CD4-positive, alpha-beta T cell treated with Interleukin-4 for 1 hour (primary cell): Measurements from ENCODE around the gene FNDC3A.

ENCODE experiments used
- DNase-seq, 2 donors: peaks; one replicate each; pipeline ENCODE4 v3.0.0-alpha.2; 2020 to 2022

The FNDC3A gene

GRCh38 chr13:48975856-48976575 lies at the start of gene FNDC3A:
FNDC3A (plus strand) TSS chr13:48975912; CDS start chr13:49006191, 30,279 bp downstream.
- peak; percentile 86 to 88 for DNase-seq

GRCh38 chr13:48928757-48929430 lies 46.8 kb upstream of the FNDC3A start:
- DNase-seq = no peak

DNA sequence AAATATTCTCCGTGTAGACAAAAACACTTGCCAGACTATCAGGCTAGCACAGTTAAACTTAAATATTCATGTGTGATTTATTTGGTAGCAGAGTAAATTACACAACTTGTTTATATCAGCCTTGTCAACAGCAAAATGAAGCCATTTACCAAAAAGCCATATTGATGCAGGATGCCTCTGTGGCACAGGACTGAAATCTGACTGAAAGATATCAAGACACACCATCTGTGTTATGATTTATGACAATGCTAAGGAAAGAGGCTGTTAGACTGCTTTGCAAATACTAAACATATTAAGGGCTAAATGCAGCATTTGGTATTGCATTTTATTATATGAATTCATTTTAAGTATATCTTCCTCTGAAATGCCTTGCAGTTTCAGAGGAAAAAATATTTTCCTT lies 44.8 kb upstream of the FNDC3A start:
- DNase-seq = no peak

GRCh38 chr13:48938308-48938943 lies 37.3 kb upstream of the FNDC3A start:
- DNase-seq = no peak

GRCh38 chr13:48939728-48940127 lies 36.0 kb upstream of the FNDC3A start:
- no peak for DNase-seq

DNA sequence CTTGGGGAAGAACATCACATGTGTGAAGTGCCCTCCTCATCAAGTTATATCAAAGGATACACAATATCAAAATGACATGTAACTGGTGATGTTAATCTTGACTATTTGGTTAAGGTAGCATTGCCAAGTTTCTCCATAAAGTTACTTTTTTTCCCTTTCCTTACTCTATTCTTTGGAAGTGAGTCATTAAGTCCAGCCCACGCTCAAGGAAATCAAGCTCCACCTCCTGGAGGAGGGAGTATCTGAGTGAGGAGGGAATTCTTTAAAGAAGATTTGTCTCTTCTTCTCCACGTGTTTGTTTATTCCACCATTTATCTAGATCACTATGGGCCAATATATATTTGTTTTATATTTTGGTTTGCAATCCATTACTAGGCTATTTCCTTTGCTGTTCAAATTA lies 33.6 kb upstream of the FNDC3A start:
- no peak for DNase-seq

- no peak for DNase-seq
Measured at GRCh38 chr13:48944221-48944620, 31.5 kb upstream of the FNDC3A start.

DNA sequence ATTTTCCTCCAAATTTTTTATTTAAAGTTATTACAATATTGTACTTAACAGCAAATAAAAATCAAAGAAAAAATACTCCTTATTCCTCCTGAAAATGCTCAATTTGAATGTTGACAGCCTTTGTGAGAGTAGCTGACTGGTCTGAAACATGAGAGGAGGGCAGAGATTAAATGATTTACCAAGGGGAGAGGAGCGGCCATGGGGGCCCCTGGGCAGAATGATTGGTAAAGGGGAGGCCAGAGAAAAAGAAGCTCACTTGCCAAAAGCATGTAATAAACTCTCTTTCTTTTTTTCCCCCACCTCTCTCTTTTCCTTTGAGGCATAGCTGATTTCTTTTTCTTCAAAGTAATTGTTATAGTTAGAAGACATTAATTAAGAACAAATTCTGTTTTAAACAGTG lies 30.1 kb upstream of the FNDC3A start:
- DNase-seq = no peak

DNA sequence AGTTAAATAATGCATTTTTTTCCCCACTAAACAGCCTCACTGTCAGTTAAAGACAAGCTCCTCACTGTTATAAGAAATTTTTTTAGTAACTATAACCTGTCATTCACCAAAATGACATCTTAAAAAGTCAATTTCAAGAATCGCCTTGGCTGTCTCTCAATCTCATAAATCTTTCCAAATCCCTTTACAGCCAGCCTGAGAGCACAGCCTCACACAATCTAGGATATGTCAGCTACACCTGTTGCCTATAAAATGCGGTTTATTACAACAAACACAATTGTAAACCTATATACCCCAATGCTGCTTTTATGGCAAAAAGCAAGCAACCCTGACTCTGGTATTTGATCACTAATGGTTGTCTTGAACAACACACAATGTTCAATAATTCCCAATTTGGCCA lies 29.5 kb upstream of the FNDC3A start:
- DNase-seq = no peak

- DNase-seq = no peak
Measured at GRCh38 chr13:48949566-48950500, 25.9 kb upstream of the FNDC3A start.

DNA sequence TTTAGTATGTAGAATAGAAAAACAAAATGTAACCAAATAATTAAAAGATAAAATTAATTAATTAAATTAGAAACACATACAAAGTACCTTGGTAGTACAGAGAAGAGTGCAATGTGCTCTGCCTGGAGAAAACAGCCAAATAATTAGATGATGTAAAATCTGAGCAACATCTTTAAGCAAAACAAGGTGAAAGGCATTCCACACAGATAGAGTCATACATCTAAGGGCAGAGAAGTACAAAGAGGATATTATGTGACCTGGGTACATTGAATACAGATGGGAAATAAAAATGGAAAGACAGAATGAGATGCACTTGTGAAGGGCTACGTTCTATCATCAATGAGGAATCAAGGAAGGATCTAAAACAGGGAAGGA lies 25.2 kb upstream of the FNDC3A start:
- DNase-seq = no peak

DNA sequence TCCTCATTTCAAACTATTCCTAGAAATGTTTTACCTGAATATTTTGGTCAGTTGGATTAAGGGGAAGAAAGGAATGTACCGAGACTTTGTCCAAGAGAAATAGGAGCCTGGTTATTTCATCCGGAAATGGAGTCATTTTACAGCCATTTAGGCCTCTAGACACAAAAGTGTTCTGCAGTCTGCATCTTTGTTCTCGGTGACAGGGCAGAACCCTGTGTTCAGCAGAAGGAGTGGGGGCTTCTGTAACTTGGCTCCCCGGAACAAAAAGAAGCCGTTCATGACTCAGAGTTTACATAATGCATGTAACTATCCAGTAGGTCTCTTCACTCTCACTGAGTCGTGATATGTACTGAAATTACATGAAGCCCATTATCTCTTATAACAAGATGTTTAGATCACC lies 21.6 kb upstream of the FNDC3A start:
- no peak for DNase-seq

GRCh38 chr13:48955536-48955935 lies 20.2 kb upstream of the FNDC3A start:
- DNase-seq = no peak

GRCh38 chr13:48961379-48961778 lies 14.3 kb upstream of the FNDC3A start:
- DNase-seq = no peak

- DNase-seq = no peak
Measured at GRCh38 chr13:48962281-48962680, 13.4 kb upstream of the FNDC3A start.

DNA sequence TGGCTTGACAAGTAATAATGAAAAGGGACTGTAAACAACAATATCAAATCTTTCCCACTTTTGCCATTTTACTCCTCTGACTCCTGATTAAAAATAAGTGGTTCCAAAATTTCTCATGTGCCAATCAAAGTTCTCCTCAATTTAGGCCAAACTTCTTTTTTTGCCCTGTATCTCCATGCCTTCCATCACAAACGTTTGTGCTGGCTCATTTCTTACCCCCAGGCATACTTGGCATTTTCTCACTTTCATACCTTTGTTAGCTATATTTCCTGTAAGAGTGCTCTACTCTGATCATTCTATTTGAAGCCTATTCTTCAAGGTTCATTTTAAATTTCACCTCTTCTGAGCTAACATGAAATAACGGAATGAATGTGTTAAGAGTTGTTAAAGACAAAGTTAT lies 10.0 kb upstream of the FNDC3A start:
- no peak for DNase-seq

GRCh38 chr13:48969685-48970084 lies 6.0 kb upstream of the FNDC3A start:
- no peak for DNase-seq

- DNase-seq = no peak
Measured at GRCh38 chr13:48973845-48974431, 1.8 kb upstream of the FNDC3A start.

- peak; percentile 40 to 58 for DNase-seq
Measured at GRCh38 chr13:48975101-48975855, 434 bp upstream of the FNDC3A start.

DNA sequence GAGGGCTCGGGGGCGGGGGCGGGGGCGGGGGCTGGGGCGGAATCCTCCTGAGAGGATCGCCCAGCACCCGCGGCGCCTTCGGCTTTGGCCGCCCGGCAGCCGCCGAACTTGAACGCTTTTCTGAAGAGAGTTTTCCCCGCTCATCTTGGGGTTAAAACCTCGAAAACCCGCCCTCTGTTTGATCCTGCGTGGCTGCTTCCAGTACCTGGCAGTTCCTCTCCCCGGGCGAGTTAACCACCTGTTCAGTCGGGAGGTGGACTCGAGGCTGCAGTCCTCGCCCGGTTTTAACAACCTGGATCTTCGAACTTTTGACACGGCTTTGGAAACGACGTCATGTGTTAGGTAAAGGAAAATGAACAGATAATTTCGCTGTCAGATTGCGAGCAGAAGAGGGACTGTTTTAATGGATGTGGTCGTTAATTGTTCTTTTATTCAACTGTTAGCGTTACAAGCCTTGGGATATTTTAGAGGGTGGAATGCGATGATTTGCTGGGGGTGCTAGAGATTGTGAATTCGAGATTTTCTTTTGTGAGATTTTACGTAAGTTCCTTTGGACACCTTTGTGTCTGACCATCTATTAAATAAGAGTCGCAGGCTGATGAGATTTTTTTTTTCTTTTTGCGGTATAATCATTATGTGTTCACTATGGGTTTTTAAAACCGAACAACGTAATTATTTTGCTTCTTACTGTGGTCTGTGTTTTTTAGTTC lies 1.0 kb downstream of the FNDC3A start:
- DNase-seq = peak in 1 of 2 donors; percentile 85

DNA sequence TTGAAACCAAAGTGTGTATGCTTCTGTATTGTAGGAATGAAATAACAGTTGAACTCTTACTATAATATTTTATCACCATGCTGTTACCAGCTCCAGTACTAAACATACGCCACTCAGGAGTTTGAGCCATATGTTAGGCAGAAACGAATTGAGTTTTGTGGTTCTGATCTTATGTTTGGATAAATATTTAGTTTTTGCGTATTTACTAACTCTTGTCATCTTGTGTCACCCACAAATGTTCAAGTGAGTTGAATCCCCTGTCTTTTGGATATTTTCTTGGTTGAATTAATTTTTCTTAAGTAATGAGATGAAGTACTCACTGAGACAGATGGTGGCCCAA lies 1.5 kb downstream of the FNDC3A start:
- no peak for DNase-seq
